GM12878 (cell line): ENCODE data around the gene PHF2. TPM values are rescaled to one million over a fixed set of nuclear protein-coding genes. Genes with fewer than 3 reads are reported as not detected.

ENCODE experiments used
- BACH1 ChIP-seq: fragments of 450-650 bp; IDR thresholded peaks from 2 replicates; pipeline ENCODE4 v1.6.1; 2017; ENCODE audit warnings: mild to moderate bottlenecking, borderline replicate concordance
- BRCA1 ChIP-seq: IDR thresholded peaks from 2 replicates; pipeline ENCODE4 v1.6.1; 2011; ENCODE audit warnings: low read depth, low read length, improper control_type of control experiment
- EP300 ChIP-seq, 2 experiments: fragments of 150-350 bp in 1 of 2; IDR thresholded peaks; 2 replicates each; pipeline ENCODE4 v1.6.1; 2011 to 2012; ENCODE audit warnings: low read depth in 2 of 2, low read length in 2 of 2, borderline replicate concordance in 1 of 2, improper control_type of control experiment in 1 of 2, inconsistent platforms in 1 of 2; ENCODE audit not compliant: control insufficient read depth in 1 of 2
- FOXK2 ChIP-seq: fragments of 450-650 bp; IDR thresholded peaks from 2 replicates; pipeline ENCODE4 v1.6.1; 2017; ENCODE audit warnings: mild to moderate bottlenecking, moderate library complexity
- HDAC2 ChIP-seq: fragments of 200-600 bp; sonication (generic); IDR thresholded peaks from 2 replicates; pipeline ENCODE4 v1.6.1; 2017
- NRF1 ChIP-seq: conservative IDR thresholded peaks from 2 replicates; pipeline ENCODE4 v1.6.1; 2011; ENCODE audit warnings: mild to moderate bottlenecking, low read depth, low read length, improper control_type of control experiment
- PAX5 ChIP-seq: IDR thresholded peaks from 2 replicates; pipeline ENCODE4 v1.6.1; 2011; ENCODE audit warnings: low read depth, low read length, borderline replicate concordance
- TCF3 ChIP-seq: IDR thresholded peaks from 2 replicates; pipeline ENCODE4 v1.6.1; 2012; ENCODE audit warnings: low read depth, mild to moderate bottlenecking, low read length, borderline replicate concordance; ENCODE audit not compliant: insufficient read depth
- microRNA-seq: library from miRNA; unstranded; fragments of <30 nt; microRNA quantifications from one replicate; pipeline ENCODE4, GENCODE V29; 2018
- polyA plus RNA-seq, 11 experiments: library from polyadenylated mRNA; depleted of rRNA in 4 of 11; unstranded in 6 of 11; stranded (reverse) in 5 of 11; fragments of >200 nt; fragmentation: Nextera tagmentation in 4 of 11; fragmentation: Illumina TruSeq in 1 of 11; extraction: Ambion mirVana in 4 of 11; extraction: Trizol in 1 of 11; gene quantifications; 1 replicate in 1 of 11; 2 replicates in 10 of 11; pipeline versions ENCODE4 v1.2.1 to v1.2.3, GENCODE V29; 2011 to 2016; ENCODE audit warnings: inconsistent platforms in 2 of 11, missing spikeins in 2 of 11, low read depth in 1 of 11
- total RNA-seq, 4 experiments: library from RNA; depleted of rRNA in 3 of 4; stranded (reverse); fragments of >200 nt in 3 of 4; fragmentation: Illumina TruSeq in 1 of 4; extraction: Trizol in 1 of 4; gene quantifications; 2 replicates each; pipeline versions ENCODE4 v1.2.1 to v1.2.3, GENCODE V29; 2013 to 2021
- TF ChIP-seq, protein P1 (sequence below), 3 experiments: IDR thresholded peaks in 2 of 3; conservative IDR thresholded peaks in 1 of 3; 2 replicates each; pipeline ENCODE4 v1.5.1; 2011; ENCODE audit warnings: low read depth in 3 of 3, low read length in 3 of 3, mild to moderate bottlenecking in 3 of 3, control low read depth in 2 of 3, moderate library complexity in 2 of 3, inconsistent platforms in 1 of 3, mixed read lengths in 1 of 3; ENCODE audit not compliant: control insufficient read depth in 2 of 3, insufficient read depth in 1 of 3; ENCODE audit errors: extremely low read depth in 1 of 3
- TF ChIP-seq, protein P2 (sequence below): fragments of 450-650 bp; conservative IDR thresholded peaks from 2 replicates; pipeline ENCODE4 v1.6.1; 2017; ENCODE audit warnings: mild to moderate bottlenecking, moderate library complexity
- TF ChIP-seq, protein P3 (sequence below): fragments of 450-650 bp; IDR thresholded peaks from 2 replicates; pipeline ENCODE4 v1.6.1; 2014; ENCODE audit warnings: mild to moderate bottlenecking

Gene PHF2
- total and polyA plus RNA-seq, 10 of the 15 experiments (the other 5 are each of a cell fraction or from before 2014, with no cell fraction given), result 0.34 to 13.3 (median 5.5) TPM

DNA sequence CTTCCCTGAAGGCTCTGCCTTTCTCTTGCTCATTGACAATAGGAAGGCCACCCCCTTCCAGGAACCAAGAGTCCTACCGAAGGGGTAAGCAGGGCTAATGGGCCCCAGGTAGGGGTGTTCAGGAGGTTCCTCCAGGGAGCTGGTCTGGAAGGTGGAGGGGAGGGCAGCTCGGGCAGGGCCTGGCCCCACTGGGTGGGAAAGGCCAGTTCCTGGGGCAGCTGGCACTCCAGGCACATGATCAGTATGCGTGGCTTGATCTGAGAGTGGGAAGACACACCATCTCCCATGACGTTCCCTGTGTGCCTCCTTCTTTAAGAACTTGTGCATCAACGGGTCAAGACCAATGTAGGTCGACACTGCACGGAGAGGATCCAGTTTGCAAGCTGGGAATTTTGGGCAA, 149.8 kb downstream of the PHF2 start (continued):
- TF ChIP-seq, protein P1, sequence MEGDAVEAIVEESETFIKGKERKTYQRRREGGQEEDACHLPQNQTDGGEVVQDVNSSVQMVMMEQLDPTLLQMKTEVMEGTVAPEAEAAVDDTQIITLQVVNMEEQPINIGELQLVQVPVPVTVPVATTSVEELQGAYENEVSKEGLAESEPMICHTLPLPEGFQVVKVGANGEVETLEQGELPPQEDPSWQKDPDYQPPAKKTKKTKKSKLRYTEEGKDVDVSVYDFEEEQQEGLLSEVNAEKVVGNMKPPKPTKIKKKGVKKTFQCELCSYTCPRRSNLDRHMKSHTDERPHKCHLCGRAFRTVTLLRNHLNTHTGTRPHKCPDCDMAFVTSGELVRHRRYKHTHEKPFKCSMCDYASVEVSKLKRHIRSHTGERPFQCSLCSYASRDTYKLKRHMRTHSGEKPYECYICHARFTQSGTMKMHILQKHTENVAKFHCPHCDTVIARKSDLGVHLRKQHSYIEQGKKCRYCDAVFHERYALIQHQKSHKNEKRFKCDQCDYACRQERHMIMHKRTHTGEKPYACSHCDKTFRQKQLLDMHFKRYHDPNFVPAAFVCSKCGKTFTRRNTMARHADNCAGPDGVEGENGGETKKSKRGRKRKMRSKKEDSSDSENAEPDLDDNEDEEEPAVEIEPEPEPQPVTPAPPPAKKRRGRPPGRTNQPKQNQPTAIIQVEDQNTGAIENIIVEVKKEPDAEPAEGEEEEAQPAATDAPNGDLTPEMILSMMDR (IDR thresholded peaks at IDR 0.05 in 2 of 3, conservative IDR thresholded peaks at IDR 0.05 in 1 of 3; ENCODE audit: control insufficient read depth in 2 of 3, extremely low read depth in 1 of 3, insufficient read depth in 1 of 3, low read depth in 3 of 3, low read length in 3 of 3), result no peak
- TF ChIP-seq HDAC2 (no peak), NRF1 (no peak), BACH1 (no peak), EP300 (IDR thresholded peaks at IDR 0.05; ENCODE audit: borderline replicate concordance in 1 of 2, control insufficient read depth in 1 of 2, low read depth in 2 of 2, low read length in 2 of 2) (no peak), FOXK2 (no peak), BRCA1 (no peak), PAX5 (no peak), TCF3 (no peak)
- TF ChIP-seq, protein P2, sequence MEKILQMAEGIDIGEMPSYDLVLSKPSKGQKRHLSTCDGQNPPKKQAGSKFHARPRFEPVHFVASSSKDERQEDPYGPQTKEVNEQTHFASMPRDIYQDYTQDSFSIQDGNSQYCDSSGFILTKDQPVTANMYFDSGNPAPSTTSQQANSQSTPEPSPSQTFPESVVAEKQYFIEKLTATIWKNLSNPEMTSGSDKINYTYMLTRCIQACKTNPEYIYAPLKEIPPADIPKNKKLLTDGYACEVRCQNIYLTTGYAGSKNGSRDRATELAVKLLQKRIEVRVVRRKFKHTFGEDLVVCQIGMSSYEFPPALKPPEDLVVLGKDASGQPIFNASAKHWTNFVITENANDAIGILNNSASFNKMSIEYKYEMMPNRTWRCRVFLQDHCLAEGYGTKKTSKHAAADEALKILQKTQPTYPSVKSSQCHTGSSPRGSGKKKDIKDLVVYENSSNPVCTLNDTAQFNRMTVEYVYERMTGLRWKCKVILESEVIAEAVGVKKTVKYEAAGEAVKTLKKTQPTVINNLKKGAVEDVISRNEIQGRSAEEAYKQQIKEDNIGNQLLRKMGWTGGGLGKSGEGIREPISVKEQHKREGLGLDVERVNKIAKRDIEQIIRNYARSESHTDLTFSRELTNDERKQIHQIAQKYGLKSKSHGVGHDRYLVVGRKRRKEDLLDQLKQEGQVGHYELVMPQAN, result no peak
- TF ChIP-seq, protein P3, sequence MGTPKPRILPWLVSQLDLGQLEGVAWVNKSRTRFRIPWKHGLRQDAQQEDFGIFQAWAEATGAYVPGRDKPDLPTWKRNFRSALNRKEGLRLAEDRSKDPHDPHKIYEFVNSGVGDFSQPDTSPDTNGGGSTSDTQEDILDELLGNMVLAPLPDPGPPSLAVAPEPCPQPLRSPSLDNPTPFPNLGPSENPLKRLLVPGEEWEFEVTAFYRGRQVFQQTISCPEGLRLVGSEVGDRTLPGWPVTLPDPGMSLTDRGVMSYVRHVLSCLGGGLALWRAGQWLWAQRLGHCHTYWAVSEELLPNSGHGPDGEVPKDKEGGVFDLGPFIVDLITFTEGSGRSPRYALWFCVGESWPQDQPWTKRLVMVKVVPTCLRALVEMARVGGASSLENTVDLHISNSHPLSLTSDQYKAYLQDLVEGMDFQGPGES, result no peak

Small RNA genes within 50 kb of the gene (microRNA-seq; reads per million reads assigned to microRNA genes)
- gene MIR548AU, result not detected

Other genes starting within 250 kb of the PHF2 start
- gene FAM120A, start 124.9 kb upstream of the PHF2 start, total RNA-seq (2014; rRNA removed), result 59.5 and 66.2 TPM in 2 replicates
- gene FAM120A, start 124.9 kb upstream of the PHF2 start, total RNA-seq (2014; rRNA removed; fragmentation: Illumina TruSeq; extraction: Trizol), result 55.1 and 58.1 TPM in 2 replicates
- 87.1 and 89.6 TPM in 2 replicates for gene FAM120A, start 124.9 kb upstream of the PHF2 start, total RNA-seq (2021)
- gene FAM120A, start 124.9 kb upstream of the PHF2 start, polyA plus RNA-seq (2011; rRNA removed), result 61.3 and 61.5 TPM in 2 replicates
- 55.4 and 65.6 TPM in 2 replicates for gene FAM120A, start 124.9 kb upstream of the PHF2 start, polyA plus RNA-seq (2014; fragmentation: Illumina TruSeq; extraction: Trizol)
- 10 to 100 TPM; 13.1 to 21.3 TPM for gene FAM120A, start 124.9 kb upstream of the PHF2 start, polyA plus RNA-seq (2014; fragmentation: Nextera tagmentation; extraction: Ambion mirVana)
- gene FAM120A, start 124.9 kb upstream of the PHF2 start, polyA plus RNA-seq (2014; rRNA removed), result 46.6 and 46.9 TPM in 2 replicates
- 10 to 100 TPM; 23.9 to 25.6 TPM for gene FAM120A, start 124.9 kb upstream of the PHF2 start, polyA plus RNA-seq (2016; fragmentation: Nextera tagmentation; extraction: Ambion mirVana)
- gene FAM120AOS, start 123.0 kb upstream of the PHF2 start, total RNA-seq (2014; rRNA removed), result 28.9 and 32.3 TPM in 2 replicates
- gene FAM120AOS, start 123.0 kb upstream of the PHF2 start, total RNA-seq (2014; rRNA removed; fragmentation: Illumina TruSeq; extraction: Trizol), result 30.9 and 33.6 TPM in 2 replicates
- gene FAM120AOS, start 123.0 kb upstream of the PHF2 start, total RNA-seq (2021), result 32.3 and 35.6 TPM in 2 replicates
- gene FAM120AOS, start 123.0 kb upstream of the PHF2 start, polyA plus RNA-seq (2011; rRNA removed), result 29.8 and 36.6 TPM in 2 replicates
- gene FAM120AOS, start 123.0 kb upstream of the PHF2 start, polyA plus RNA-seq (2014; fragmentation: Illumina TruSeq; extraction: Trizol), result 43.5 and 48.4 TPM in 2 replicates
- gene FAM120AOS, start 123.0 kb upstream of the PHF2 start, polyA plus RNA-seq (2014; fragmentation: Nextera tagmentation; extraction: Ambion mirVana), result 10 to 100 TPM; 15.9 to 18.8 TPM
- 35.0 and 39.6 TPM in 2 replicates for gene FAM120AOS, start 123.0 kb upstream of the PHF2 start, polyA plus RNA-seq (2014; rRNA removed)
- 10 to 100 TPM; 52.1 to 55.1 TPM for gene FAM120AOS, start 123.0 kb upstream of the PHF2 start, polyA plus RNA-seq (2016; fragmentation: Nextera tagmentation; extraction: Ambion mirVana)